GM21529 (cell line): ENCODE results near the gene MYL11.

ENCODE experiments used
- ATAC-seq: cut with Tn5 transposase; IDR thresholded peaks from one replicate; pipeline ENCODE4 v1.9.1; 2021; ENCODE audit not compliant: unreplicated experiment

MYL11 gene

DNA sequence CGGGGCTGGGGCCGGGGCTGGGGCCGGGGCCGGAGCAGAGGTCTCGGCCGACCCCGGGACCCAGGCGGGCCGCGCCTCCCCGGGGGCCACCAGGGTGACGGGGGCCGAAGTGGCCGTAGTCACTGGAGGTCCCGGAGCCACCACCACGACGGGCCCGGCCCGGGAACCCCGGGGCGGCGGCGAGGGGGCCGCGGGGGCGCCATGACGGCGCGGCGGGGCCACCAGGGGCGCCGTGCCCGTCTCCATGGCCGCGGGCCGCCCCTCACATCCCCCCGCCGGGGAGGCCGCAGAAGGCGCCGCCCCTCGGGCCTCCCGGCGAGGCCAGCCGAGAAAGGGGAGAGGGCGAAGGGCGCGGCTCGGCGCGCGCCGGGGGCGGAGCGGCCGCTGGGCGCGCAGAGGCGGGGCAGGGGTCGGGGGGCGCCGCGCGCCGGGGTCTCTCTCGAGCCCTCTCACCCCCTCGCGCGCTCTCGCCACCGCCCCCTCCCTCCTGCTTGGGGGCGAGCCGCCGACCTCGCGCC is 4.6 kb upstream of the MYL11 start:
- peak; percentile 6 for ATAC-seq

DNA sequence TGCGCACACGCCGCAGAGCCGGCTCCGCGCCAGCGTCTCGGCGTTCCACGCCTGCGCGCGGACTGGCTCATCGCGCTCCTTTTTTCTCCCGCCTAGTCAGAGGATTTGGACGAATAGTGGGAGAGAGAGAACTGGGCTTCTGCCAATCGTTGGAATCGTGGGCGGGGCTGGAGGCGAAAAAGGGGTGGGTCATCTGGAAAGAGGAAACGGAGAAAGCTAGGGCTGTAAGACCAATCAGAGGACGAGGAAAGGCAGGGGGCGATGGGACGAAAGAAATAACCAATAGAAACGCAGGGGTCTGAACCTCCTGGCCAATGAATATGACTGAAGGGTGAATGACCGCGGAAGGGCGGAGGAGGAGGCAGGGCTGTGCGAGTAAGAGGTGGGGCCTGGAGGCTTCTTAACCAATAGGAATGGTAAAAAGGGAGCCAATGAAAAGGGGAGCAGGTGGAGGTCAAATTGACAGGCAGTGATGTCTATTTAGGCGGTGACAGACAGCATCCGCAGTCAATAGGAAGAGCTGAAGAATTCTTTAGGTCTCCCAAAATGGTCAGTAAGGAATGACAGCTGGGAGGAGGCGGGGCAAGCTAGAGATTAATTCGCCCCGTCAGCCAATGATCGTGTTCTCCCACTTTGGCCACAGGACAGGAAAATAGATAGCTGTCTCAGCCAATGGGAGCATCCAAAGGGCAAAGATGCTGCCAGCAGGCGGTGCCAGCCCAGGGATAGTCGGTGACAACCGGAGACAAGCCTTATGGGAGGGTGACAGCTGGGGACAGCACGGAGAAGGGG is 4.0 kb upstream of the MYL11 start, which contains the start of gene TBC1D10B:
Gene TBC1D10B (minus strand): TSS at position 39 of the 792 bp plus-strand sequence. CDS start 311 bp downstream, outside the sequence.
- peak; percentile 75 for ATAC-seq

DNA sequence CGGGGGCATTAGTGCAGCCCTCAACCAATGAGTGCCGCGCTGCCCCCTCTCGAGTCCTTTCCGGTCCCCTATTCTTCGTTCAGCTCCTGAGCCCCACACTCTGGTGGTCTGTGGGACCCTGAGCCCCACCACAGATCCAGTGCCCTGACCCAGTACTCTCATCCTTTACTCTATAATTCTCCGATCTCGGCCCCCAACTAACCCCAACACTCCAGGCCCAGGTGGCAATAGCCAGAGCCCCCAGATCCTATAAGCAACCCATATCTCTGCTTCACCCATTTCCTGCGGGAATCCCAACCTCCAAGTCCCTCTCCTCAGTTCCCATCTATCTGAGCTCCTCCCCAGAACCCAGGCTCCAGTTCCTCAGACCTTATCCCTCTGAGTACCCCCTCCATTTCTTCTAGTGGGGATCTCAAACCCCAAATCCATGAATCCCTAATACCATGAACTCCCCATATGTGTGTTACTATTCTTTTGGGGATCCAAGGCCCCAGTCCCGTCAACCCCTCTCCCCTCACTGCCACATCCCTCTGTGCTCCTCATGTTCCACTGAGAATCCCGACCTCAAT is 3.3 kb upstream of the MYL11 start:
- no peak for ATAC-seq

DNA sequence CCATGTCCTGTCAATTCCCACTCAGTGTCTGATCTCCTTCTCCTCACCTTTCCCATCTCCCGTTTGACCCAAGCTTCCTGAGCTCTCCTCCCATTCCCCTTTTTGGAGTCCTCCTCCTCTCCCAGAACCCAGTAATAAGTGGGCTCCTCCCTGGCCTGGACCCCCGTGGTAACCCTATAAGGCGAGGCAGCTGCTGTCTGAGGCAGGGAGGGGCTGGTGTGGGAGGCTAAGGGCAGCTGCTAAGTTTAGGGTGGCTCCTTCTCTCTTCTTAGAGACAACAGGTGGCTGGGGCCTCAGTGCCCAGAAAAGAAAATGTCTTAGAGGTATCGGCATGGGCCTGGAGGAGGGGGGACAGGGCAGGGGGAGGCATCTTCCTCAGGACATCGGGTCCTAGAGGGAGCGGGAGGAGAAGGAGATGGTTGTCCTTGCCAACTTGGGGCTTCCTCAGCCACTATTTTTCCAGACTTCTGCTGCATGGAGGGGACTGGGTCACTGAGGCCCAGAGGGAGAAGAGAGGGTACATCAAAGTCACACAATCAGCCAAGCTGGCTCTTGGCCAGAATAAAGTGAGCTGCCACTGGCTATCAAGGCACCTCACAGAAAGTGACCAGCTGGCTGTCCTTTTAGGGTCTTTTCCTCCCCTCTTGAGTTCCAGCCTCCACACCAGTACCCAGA is 2.4 kb upstream of the MYL11 start:
- no peak for ATAC-seq

DNA sequence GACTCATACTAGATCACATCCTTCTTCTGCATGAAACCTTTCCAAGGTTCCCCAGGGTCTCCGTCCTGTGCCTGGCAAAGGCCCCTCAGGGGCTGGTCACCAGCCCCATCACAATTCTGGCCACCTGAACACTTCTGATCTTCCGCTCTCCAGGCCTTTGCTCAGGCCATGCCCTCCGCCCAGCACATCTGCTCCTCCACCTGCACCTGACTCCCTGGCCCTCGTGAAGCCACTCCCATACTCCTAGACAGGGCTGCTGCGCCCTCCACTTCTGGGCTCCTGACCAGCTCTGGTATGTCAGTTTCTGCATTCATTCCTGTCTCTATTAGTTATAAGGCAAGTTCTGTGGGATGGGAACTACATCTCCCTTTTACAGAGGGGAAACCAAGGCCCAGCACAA is 1.9 kb upstream of the MYL11 start:
- no peak for ATAC-seq

DNA sequence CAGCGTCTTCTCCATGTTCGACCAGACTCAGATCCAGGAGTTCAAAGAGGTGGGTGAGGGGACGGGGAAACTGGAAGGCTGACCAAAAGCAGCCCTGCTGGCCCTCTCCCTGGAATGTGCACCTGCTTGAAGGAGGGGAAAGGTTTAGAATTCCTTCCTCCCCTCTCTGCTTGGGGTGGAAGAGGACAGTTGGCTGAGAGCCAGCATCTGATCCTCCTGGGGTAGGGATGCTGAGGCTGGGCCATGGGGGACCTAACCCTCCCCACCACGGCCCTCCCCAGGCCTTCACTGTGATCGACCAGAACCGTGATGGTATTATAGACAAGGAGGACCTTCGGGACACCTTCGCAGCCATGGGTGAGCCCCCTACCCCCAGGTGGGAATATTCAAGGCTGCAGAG is 1.3 kb downstream of the MYL11 start:
- no peak for ATAC-seq

DNA sequence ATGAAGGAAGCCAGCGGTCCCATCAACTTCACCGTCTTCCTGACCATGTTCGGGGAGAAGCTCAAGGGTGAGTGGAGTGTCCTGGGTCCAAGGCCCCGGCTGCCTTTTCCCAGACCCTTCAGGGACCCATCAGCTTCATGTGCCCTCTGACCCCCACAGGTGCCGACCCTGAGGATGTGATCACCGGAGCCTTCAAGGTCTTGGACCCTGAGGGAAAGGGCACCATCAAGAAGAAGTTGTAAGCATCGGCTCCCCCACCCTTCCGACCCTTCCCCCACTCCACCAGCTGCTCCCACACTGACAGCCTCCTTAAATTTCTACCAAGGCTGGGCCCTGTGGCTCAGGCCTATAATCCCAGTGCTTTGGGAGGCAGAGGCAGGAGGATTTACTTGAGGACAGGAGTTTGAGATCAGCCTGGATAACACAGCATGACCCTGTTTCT is 1.9 kb downstream of the MYL11 start:
- ATAC-seq, result no peak

DNA sequence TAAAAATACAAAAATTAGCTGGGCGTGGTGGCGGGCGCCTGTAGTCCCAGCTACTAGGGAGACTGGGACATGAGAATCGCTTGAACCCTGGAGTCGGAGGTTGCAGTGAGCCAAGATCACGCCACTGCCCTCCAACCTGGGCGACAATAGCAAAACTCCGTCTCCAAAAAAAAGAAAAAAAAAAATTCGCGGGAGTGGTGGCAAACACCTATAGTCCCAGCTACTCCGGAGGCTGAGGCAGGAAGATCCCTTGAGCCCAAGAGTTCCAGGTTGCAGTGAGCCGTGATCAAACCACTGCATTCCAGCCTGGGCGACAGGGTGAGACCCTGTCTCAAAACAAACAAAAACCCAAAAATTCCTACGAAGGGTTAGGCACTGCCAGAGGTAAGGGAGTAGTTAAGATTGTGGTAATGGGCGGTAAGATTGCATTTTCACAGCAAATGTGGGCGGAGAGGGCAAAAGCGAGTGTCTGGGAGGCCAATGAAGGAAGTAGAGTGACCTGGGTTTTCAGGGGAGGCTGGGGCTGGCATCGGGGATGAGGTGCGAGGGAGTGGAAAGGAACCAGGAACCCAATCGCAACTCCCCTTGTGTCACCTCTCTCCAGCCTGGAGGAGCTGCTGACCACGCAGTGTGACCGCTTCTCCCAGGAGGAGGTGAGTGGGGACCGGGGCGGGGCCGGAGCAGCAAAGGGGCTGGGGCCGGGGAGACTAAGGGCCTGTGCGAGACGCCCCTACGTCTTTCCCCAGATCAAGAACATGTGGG is 2.6 kb downstream of the MYL11 start:
- ATAC-seq, result no peak

DNA sequence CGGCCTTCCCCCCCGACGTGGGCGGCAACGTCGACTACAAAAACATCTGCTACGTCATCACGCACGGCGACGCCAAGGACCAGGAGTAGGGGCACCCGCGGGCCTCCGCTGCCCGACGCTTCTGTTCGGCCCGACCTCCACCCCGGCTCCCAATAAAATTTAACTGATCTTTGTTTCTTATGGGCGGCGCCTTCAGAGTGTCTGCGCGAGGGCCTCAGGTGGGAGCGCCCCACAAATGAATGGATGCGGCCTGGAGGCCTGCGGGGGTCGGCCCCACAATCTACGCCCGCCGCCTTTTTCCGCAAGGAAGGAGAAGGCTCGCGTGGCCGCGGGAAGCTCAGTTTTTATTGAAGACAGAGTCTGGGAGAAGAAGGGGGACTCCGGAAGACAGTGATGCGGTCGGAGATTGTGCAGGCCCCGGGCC is 3.2 kb downstream of the MYL11 start:
- ATAC-seq, result peak; percentile 39

DNA sequence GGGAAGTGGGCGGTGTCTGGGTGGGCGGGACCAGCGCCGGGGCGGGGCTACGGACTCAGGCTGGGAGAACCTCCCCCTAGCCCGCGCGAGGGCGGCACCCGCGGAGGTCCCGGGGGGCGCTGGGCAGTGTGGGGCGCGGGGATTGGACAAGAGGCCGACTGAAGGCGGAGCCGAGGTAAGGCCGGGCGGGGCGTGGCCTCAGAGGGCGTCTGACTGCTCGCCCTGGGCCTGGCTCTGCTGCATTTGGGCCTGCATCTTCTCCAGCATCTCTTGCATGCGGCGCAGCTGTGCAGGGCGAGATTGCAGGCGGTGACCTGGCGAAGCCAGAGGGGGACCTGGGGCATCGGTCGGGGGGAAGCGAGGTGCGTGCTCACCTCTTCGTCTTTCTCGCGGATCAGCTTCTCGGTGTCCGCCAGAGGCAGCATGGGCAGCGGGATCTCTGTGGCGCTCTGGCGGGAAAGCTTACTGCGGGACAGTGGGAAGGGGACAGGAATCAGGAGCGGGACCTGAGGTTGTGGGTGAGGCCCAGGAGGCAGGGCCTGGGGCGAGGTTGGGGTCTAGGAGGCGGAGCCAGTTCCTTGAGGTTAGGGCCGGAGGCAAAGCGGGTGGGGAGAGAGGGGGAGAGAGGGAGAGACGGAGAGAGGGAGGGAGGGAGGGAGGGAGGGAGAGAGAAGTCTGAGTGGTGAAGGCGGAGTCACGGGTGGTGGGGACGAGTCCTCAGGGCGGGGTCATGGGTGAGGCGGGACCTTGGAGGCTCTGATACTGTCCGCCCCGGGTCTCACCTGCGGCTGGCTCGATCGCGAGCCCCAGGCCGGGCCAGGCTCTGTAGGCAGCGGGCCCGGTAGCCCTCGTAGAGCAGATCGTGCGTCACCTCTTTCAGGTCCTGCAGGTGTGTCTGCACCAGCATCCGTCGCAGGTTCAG is 3.9 kb downstream of the MYL11 start:
- ATAC-seq, result peak; percentile 80

DNA sequence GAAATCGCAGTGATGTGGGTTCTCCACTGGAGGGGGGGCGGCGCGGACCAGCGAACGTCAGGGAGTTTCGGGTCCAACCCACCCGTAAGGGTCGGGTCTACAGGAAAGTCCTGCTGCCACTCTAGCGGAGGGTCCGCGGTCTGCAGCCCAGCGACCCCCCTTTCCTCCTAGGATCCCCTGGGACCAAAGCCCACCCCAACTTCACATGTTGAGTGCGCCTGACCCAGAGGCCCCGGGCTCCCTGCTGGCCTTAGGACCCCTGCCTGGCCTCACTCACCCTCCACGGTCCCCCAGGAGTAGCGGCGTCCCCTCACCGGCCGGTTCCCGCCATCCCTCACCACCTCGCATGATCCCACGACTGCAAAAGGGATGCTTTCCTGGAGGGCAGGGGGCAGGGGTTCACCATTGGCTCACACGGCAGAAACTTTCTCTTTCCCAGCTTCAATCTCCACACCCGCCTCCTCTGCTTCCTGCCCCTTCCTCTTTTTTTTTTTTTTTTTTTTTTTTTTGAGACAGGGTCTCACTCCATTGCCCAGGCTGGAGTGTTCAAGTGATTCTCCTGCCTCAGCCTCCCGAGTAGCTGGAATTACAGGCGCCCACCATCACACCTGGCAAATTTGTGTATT is 4.7 kb downstream of the MYL11 start:
- ATAC-seq, result no peak

DNA sequence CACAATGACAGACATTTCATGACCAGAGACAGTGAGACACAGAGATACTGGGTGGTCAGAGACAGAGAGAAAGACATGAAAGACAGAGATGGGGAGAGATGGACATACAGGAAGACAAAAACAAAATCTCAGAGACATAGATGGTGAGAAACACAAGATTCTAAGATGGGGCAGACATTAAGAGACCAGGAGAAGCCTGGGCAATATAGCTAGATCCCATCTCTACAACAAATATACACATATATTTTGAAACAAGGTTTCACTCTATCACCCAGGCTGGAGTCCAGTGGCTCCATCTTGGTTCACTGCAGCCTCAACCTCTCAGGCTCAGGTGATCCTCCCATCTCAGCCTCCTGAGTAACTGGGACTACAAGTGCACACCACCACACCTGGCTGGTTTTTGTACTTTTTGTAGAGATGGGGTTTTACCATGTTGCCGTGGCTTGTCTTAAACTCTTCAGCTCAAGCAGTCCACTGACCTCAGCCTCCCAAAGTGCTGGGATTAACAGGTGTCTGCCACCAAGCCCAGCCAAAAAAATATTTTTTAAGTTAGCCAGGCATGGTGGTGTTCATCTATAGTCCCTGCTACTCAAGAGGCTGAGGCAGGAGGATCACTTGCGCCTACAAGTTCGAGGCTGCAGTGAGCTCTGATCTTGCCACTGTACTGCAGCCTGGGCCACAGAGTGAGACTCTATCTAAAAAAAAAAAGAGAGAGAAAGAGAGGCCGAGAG is 5.6 kb downstream of the MYL11 start:
- ATAC-seq, result no peak

DNA sequence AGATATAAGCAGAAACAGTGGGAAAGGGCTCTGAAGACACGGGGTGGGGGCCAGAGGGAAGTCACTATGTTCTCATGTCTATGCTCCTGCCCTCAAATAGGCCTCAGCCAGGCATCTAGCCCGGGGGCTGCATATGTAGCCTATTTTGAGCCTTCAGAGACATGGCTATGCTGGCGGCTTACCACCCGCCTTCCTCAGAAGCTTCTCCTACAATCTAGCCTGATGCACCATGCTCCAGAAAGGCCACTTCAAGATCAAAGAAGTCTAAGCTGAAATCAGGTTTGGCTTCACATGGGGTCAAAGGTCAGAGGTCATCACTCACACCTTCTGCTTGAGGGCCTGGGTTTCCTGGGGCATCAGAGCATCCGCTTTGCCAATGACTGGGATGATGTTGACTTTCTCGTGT is 6.2 kb downstream of the MYL11 start:
- no peak for ATAC-seq

DNA sequence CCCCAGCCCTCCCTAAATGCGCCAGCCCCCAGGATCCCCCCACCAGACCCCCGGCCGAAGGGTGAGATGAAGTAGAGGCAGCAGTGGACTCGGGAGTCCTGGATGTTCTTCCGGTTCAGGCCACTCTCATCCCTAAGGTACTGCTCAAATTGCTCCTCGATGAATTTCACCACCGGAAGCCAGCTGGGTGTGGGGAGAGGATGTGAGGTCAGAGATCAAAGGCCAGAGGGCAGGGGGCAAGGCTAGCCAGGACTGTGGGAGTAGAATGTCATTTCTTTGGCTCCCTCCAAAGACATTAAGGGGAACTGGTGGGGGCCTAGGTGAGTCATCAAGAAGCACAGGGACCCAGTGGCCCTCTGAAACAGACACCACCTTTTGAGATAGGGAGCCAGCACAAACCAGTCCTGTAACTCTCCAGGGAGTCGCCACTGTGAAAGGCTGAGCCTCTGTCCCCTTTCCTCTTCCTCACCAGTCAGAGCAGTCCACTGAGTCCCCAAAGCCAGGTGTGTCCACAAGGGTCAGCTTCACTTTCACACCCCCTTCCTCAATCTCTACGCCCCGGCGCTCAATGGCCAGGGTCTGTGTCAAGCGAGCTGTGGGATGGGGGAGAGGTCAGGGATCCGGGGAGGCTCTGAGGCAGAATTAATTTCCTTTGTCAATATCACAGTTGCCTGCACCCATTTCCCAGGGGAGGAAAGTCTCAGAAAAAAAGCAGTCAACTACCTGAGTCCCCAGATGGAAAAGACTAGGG is 6.9 kb downstream of the MYL11 start:
- ATAC-seq, result no peak

DNA sequence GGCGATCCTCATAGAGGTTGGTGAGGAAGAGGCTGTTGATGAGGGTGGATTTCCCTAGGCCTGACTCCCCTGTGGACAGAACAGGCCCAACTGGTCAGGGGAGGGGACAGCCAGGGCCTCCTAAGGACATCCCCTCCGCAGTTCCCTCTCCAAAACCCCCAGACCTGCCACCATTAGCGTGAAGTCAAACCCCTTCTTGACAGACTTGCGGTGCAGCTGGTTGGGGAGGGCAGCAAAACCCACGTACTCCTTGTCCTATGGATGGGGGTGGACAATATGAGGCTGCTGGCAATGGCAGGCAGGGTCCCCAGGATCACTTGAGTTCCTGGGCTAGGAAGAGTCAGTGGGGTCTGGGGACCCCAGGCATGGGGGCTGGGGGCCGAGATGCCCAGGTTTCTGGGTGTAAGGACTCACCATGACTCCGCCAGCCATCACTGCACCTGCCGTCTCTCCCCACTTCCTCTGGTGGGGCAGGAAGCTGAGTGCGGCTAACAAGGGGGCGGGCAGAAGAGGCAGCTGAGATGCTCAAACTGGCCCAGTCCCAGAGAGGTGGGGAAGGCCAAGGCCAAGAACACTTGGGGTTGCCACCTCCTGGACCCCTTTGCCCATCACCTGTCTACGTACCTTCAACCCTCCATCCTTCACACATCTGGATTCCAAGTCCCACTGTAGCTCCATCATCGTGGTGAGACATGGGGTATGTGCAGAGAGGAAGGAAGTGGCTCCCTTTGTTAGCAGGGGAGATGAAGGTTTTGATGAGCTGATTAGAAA is 7.7 kb downstream of the MYL11 start, which contains the start of gene SEPTIN1:
Gene SEPTIN1 (minus strand): TSS at position 451 of the 771 bp plus-strand sequence. CDS start 19 bp downstream, at position 432.
- ATAC-seq, result peak; percentile 33

DNA sequence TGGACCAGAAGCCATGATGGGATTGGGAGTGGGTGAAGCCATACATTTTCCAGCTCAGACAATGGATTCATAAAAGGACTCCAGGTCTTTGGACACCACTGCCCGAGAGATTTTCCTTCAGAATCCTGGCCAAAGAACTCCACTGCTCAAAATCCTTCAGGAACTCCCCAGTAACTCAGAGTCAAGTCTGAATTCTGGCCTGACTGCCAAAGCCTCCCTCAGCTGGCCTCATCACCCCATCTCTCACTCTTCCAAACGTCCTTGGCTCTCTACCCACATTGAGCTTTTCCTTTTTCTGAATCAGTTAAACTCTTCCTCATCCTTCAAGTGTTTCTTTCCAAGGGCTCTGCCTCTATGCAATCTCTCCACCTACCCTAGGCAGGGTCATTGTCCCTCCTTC is 8.9 kb downstream of the MYL11 start:
- ATAC-seq, result no peak

DNA sequence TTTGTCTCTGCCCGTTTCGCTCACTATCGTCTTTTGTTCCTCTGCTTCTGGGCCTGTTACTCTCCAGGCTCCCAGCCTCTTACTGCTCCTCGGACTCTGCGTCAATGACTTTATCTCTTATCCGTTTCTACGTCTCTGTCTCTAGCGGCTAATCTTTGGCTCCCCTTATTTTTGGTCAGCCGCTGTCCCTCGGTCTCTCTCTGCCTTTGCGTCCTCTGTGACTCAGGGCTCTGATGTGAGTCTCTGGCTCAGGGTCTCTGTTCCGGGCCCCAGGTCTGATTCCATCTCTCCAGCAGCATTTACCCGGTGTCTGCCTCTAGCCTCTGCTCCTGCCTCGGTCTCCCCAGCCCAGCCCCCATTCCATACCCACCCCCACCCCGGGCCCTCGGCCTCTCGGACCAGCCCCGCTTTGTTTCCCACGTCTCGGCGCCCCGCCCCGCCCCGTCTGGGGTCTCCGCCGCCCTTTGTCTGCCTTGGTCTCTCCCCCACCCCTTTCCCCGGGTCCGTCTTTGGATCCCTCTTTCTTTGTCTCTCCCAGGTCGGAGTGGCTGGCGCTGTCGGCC is 20.1 kb downstream of the MYL11 start:
- no peak for ATAC-seq
